Mesenteric fat pad (tissue), 1 donor: Measurements from ENCODE around the gene NKAIN2. TPM values are rescaled to one million over a fixed set of nuclear protein-coding genes. Genes with fewer than 3 reads are reported as not detected.

Experiments
- DNase-seq: peaks from one replicate; pipeline ENCODE4 v3.0.0-alpha.2; 2020; ENCODE audit warnings: low spot score
- total RNA-seq: library from RNA; stranded (reverse); fragmentation: NEBNext Ultra II Directional; extraction: Animal tissue kit (Norgen Biotek cat#: 25700); gene quantifications from one replicate; pipeline ENCODE4 v1.2.1, GENCODE V29; 2021
- donor health status: DM: yes; HTN: yes; CAD: no.

Gene NKAIN2
- total RNA-seq, 1 donor from 2014 or later, result 0.42 TPM

GRCh38 chr6:124482071-124482491, 678.4 kb downstream of the NKAIN2 start:
- no peak for DNase-seq

GRCh38 chr6:124487623-124488431, 684.2 kb downstream of the NKAIN2 start:
- no peak for DNase-seq

GRCh38 chr6:124490122-124490521, 686.5 kb downstream of the NKAIN2 start:
- DNase-seq, result no peak

- no peak for DNase-seq
Observed at GRCh38 chr6:124493259-124493658, 689.6 kb downstream of the NKAIN2 start.

DNA sequence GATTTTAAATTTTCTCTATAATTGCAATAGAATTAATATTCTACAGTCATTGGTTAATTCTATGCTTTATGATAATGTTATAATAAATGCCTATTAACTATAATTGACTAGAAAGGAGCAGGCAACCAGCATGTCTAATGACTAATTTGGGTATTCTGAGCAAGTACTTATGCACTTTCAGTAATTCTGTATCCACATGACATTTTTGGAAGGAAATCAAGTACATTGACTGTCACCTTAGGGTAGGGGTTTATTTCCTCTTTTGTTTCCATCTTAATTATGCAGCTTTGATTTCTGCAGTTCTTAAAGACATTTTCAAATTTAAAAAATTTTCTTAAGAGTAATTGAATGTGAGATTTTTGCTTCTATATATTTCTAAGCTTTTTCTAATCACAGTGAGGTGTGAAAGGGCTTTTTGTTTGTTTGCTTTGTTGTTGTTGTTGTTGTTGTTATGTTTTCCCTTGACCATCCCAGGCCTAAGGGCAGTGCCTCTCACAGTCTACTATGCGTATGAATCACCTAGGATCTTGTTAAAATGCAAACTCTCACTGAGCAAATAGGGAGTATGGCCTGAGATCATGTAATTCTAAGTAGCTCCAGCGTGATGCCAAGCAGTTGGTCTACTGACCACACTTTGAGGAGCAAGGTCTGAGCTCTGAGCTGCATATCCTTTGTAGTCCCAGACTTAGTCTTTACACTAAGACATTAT, 691.4 kb downstream of the NKAIN2 start:
- no peak for DNase-seq

DNA sequence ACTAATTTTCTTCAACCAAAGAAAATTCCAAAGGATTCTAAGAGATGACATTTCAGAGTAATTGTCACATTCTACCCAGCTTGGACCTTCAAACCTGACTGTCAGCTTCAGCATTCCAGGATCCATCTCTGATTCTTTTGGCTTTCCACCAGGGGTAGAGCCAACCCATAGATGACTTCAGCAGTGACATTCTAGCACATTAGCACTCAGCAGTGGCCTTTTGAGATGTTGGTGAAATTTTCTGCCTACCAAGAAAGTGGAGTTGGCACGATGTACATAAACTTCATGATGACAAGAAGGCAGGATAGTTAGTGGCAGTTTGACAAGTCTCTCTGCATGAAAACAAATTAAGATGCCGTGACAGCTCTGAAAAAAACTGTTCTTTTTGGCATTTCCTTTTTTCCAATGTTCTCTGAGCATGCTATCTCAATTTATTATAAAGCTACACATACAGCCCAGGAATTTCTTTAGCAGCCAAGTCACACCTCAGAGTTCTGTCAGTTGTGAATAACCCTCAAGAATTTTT, 692.1 kb downstream of the NKAIN2 start:
- no peak for DNase-seq

- DNase-seq, result no peak
Observed at GRCh38 chr6:124496334-124496733, 692.7 kb downstream of the NKAIN2 start.

- no peak for DNase-seq
Observed at GRCh38 chr6:124512431-124512830, 708.8 kb downstream of the NKAIN2 start.

DNA sequence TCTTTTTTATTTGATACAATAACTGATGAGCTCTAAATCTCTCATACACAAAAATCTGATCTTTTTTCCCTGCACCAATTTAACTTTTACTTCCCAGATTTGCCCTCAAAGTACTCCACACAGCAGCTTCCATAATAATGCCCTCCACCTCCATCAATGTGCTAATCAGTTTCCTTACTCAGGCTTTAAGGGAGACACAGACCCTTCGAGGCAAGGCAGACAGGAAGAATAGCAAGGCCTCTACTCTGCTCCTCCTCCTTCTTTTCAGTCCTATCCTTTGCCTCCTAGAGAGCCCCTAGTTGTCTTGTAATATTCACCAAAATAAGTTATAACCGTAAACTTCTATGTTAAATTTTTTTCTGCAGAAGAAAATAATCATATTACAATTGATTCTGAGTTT, 713.7 kb downstream of the NKAIN2 start:
- DNase-seq, result no peak

GRCh38 chr6:124520514-124520913, 716.8 kb downstream of the NKAIN2 start:
- no peak for DNase-seq

GRCh38 chr6:124522335-124522734, 718.7 kb downstream of the NKAIN2 start:
- DNase-seq, result no peak

- no peak for DNase-seq
Observed at GRCh38 chr6:124524491-124525200, 721.0 kb downstream of the NKAIN2 start.

GRCh38 chr6:124530926-124531325, 727.3 kb downstream of the NKAIN2 start:
- DNase-seq, result no peak

DNA sequence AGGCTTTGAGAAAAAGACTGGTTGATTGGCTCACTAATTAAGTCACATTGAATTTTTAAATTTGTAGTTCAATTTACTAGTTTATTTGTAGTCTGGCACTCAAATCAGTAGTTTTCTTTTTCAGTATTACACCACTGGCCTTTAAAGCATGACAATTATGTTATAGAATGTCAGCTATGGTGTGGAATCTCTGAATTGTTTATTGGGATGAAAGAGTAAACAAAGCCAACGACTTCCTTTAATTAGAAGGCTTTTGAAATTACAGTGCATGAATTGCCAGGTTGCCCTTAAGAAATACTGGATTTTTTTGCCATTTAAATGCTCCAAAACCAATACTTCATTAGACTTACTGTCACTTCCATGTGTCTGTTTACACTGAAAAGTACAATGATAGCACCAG, 731.6 kb downstream of the NKAIN2 start:
- DNase-seq, result no peak

- DNase-seq, result no peak
Observed at GRCh38 chr6:124535746-124536145, 732.1 kb downstream of the NKAIN2 start.

- no peak for DNase-seq
Observed at GRCh38 chr6:124536157-124536841, 732.6 kb downstream of the NKAIN2 start.

GRCh38 chr6:124536842-124537191, 733.2 kb downstream of the NKAIN2 start:
- DNase-seq, result no peak

DNA sequence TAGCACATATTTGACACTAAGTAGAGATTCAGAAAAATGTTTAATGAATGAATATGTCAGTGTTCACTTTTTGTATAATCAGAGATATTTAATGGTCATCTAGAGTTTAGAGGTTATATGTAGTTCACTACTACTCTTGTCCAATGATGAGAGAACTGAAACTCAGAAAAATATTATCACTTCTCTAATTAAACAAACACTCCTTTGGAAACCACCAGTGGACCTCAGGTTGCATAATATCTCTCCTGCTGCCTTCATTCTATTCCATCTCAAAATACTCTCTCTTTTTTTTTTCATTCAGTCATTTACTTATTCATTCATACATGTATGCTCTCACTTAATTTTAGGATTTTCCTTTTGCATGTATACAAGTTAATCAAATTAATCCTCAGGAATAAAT, 735.4 kb downstream of the NKAIN2 start:
- DNase-seq, result no peak

DNA sequence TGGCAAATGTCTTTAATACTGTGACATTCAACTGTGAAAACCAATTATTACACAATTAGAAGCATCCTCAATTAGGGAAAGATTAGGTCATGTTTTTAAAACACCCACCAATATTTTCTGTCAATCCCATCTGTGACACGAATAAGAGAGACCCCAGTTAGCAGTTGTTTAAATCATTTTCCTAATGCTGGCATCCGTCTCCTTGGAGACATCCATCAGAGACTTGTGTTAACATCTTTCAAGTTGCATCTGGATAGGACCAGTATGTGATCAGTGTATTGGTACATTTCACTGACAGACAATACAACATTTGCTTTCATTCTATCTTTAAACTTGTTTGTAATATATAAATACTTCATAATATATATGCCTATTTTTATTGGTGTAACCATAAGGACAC, 737.9 kb downstream of the NKAIN2 start:
- no peak for DNase-seq

- no peak for DNase-seq
Observed at GRCh38 chr6:124546601-124547000, 742.9 kb downstream of the NKAIN2 start.

DNA sequence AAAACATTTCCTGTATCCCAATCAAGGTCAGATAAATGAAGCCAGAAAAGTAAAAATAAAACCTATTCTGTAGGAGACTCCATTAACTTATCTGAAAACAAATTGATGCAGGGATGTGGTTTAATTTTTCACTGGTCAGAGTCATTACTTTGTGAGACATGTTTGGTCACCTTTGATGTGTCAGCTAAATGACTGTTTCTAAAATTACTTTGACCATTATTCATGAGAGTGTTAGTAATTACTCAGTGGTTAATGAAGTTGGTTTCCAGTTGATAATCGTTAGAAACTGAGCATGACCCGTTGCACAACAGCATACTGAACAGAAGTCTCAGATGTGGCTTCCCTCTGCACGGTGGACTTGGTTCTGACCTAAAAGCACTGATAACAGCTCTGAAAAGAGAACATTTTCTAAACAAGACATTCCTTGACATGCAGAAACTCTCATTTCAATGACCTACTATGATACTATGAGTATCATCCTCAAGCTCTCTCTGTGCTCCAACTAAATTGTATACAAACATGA, 748.1 kb downstream of the NKAIN2 start:
- DNase-seq, result no peak
